Head of caudate nucleus (tissue), 42 donors: ENCODE results near the gene ATG16L1.

Experiments
- DNase-seq, 42 donors: peaks; one replicate each; pipeline versions ENCODE4 v3.0.0 to v3.0.0-alpha.2; 2020 to 2021; ENCODE audit warnings: mixed read lengths in 7 of 42
- intact Hi-C: fragments of 100-400 bp; cut with DNase I; formaldehyde crosslinking; loops from one replicate; pipeline ENCODE4 v1.15.0; 2022

Gene ATG16L1

GRCh38 chr2:233225230-233226068, 26.0 kb upstream of the ATG16L1 start:
- DNase-seq, result no peak
- intact Hi-C loops, result no loop called here

GRCh38 chr2:233226511-233227031, 24.9 kb upstream of the ATG16L1 start:
- intact Hi-C loops, result no loop called here
- DNase-seq, result no peak

DNA sequence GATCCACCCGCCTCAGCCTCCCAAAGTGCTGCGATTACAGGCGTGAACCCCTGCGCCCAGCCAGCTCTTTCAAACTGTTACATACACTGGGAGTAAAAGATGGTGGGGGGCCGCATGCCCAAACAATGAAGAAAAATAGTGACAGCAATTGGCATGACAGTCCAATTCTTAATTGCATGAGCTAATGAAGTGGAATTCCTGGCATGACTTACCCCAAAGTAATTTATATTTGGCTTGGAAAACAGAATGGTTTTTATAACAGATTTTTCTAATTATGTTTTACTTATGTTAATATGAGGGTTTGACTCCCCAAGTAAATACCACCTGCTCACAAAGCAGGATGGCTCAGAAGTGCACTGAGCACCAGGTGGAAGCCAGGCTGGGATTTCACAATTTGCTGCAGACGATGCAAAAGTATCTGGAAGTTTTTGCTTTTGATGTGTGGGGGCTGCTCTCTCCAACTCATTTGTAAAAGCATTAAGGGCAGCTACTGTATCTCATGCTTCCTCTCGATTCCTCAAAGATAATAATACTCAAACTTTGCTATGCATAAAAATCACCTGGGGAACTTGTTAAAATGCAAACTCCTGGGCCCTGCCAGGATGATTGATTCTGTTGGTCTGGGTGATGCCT, 24.0 kb upstream of the ATG16L1 start:
- intact Hi-C loops, result no loop called here
- peak in 4 of 42 donors; percentile 34 to 55 (median 44) for DNase-seq

DNA sequence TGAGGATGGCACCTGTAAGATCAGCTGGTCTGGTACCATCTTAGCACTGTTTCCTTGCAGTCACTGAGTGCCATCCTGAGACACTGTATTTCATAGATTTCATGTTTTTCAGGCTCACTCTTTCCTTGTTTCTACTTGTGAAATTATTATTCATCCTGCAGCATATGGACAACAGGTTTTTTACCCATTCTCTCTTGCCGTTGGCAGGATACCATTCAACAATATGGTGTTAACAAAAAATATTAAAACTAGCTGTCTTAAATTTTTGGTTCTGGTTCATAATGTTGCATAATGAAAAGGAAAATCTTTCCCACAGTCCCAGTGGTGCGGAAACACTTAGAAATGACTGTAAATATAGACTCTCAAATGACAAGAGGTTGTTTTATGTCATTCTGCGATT, 23.1 kb upstream of the ATG16L1 start:
- intact Hi-C loops, result no loop called here
- DNase-seq, result no peak

GRCh38 chr2:233233618-233234230, 17.7 kb upstream of the ATG16L1 start:
- intact Hi-C loops, result loop anchor here (10.0 kb wide), 1 partner anchor 179 kb away; no protein-coding TSS in a partner anchor
- no peak for DNase-seq

GRCh38 chr2:233234264-233234663, 17.2 kb upstream of the ATG16L1 start:
- intact Hi-C loops, result loop anchor here (10.0 kb wide), 1 partner anchor 179 kb away; no protein-coding TSS in a partner anchor

DNA sequence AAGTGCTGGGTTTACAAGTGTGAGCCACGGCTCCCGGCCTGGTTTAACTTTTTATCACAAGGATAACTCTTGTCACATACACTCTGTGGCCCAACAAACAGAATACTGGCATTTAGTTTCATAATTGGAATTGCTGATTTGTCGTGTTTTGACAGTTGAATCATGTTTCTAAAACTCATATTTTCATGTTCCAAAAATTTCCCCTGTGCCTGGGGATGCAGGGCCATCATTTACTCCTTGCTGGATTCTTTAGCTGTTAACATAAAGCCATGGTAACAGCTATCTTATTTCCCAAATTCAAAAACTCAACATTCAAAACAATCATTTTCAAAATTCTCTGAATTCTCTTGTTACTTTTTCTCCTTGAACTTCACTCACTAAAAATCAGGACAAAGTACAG, 16.5 kb upstream of the ATG16L1 start:
- no peak for DNase-seq
- intact Hi-C loops, result loop anchor here (10.0 kb wide), 1 partner anchor 180 kb away; no protein-coding TSS in a partner anchor

More at GRCh38 chr2:233234264-233234663, 17.2 kb upstream of the ATG16L1 start:
- DNase-seq, result no peak

DNA sequence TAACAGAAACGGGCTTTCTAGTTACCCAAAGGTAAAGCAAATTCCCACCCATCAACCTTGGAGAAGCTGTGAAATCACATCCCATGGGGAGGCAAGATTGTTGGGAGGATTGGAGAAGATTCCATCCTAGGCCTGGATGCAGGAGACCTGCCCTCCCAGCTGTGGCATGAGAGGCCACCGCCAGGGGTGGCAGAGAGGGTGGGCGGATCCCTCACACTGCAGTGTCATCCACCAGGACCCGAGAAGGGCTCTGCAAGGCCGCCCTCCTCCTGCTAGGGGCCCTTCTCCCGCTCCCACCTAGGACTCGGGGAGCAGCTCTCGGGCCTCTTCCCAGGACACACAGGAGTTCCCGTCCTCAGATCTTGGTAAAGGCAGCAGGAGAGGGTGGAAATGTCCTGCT, 15.5 kb upstream of the ATG16L1 start:
- intact Hi-C loops, result loop anchor here (10.0 kb wide), 1 partner anchor 181 kb away; no protein-coding TSS in a partner anchor
- no peak for DNase-seq

GRCh38 chr2:233236820-233237589, 14.5 kb upstream of the ATG16L1 start:
- intact Hi-C loops, result loop anchor here (10.0 kb wide), 1 partner anchor 182 kb away; no protein-coding TSS in a partner anchor
- DNase-seq, result no peak

- intact Hi-C loops, result no loop called here
- DNase-seq, result no peak
Observed at GRCh38 chr2:233240897-233241296, 10.6 kb upstream of the ATG16L1 start.

GRCh38 chr2:233241803-233242202, 9.7 kb upstream of the ATG16L1 start:
- intact Hi-C loops, result no loop called here
- DNase-seq, result no peak

DNA sequence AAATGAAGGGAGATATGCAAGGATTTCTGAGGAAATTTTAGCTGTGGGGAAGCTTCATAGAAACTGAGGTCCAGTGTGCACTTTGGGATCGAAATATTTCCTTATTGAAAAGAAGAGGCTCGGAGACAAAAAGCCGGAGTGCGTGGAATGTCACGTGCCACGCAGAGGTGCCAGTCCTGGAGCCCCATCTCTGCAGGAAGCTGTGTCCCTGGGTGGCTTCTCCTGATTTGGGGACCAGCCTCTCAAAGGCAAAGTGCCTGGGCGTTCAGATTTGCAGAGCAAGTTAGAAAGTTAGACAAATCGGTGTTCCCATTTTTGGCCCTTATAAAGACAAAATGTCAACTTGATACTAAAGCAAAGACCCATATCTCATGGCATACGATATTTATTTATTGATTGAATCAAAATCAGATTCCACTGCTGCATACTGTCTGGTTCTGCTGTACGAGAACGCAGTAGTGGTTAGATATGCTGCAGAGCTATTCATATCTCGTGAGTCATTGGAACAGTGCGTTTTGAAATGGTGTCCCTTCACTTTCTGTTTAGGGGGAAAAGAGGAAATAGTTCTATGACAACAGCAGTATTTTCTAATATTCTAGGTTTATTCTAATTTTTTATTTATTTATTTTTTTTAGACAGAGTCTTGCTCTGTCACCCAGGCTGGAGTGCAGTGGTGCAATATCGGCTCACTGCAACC, 9.1 kb upstream of the ATG16L1 start:
- peak in 1 of 42 donors; percentile 7 for DNase-seq
- intact Hi-C loops, result no loop called here

- intact Hi-C loops, result no loop called here
- no peak for DNase-seq
Observed at GRCh38 chr2:233243348-233243747, 8.1 kb upstream of the ATG16L1 start.

DNA sequence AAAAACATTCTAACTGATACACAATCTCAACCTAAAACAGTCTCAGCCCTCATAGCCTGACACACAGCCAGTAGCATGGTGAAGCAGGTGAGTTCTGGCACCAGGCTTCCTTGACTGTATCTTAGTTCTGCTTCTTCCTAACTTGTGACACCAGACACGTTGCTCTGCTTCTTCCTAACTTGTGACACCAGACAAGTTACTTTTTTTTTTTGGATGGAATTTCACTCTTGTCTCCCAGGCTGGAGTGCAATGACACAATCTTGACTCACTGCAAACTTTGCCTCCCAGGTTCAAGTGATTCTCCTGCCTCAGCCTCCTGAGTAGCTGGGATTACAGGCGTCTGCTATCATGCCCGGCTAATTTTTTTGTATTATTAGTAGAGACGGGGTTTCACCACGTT, 6.7 kb upstream of the ATG16L1 start:
- intact Hi-C loops, result no loop called here
- no peak for DNase-seq

DNA sequence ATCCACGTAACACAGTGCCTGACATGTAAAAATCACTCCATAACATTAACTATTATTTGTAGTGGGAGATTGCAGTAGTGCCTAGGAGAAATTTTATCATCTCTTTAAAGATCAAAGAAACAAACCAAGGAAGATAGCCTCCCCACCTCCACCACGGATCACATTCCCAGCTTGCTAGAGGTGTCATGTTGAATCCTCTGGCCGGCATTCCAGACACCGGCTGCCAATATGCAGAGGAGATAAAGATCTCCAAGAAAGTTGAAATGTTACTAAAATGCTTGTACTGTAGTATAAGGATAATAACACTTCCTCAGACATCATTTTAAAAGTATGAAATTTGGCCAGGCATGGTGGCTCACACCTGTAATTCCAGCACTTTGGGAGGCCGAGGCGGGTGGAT, 6.1 kb upstream of the ATG16L1 start:
- no peak for DNase-seq
- intact Hi-C loops, result no loop called here

DNA sequence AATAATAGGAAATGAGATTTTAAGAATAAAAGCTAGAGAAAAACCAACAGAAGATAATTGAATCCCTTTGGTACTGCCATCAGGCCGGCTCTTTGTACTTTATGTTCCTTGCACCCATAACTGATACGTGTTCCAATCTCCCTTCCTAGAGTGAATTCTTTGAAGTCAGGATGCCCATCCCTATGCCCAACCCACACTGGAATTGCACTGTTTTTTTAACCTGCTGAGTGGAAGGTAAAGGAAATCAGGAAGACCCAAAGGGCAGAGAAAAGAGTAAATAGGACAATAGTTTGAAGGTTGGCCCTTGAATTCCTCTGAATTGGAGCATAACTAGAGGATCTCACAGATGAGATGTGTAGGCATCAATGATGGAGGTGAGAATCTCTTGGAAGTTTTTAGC, 4.4 kb upstream of the ATG16L1 start:
- DNase-seq, result no peak
- intact Hi-C loops, result no loop called here

DNA sequence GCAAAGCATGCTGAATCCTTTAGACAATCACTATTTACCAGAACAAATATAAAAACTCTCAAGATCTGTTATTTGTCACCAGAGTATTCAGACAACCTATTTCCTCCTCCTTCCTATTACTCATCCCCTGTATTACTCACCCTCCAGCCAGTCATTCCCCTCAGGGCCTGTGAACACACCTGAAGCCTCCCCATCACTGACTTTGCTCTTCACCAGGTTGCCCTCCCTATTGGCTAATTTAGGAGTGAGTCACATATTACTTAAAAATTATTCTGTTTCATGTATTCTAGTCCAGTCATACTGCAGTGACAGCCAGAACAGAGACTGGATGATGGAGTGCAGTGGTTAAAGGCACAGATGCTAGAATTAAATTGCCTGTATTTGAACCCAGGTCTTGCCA, 3.7 kb upstream of the ATG16L1 start:
- DNase-seq, result peak in 30 of 42 donors; percentile 10 to 81 (median 44)
- intact Hi-C loops, result no loop called here

GRCh38 chr2:233248999-233249398, 2.5 kb upstream of the ATG16L1 start:
- intact Hi-C loops, result no loop called here

More at GRCh38 chr2:233248999-233249398, 2.5 kb upstream of the ATG16L1 start:
- no peak for DNase-seq
